GM19438 (cell line): Measurements from ENCODE around the gene TNRC6A.
"Not testable (repeated sequence)": the region's sequence is repeated elsewhere in the genome, so short reads cannot be mapped to it uniquely, and the experiment has no call there.

Experiments
- ATAC-seq: cut with Tn5 transposase; IDR thresholded peaks from one replicate; pipeline ENCODE4 v1.9.1; 2021; ENCODE audit warnings: low read depth; ENCODE audit not compliant: unreplicated experiment

The TNRC6A gene

GRCh38 chr16:24729243-24729950, at the start of gene TNRC6A:
Gene TNRC6A, plus strand, starts transcription at chr16:24729651. Its CDS starts 191 bp downstream, at chr16:24729842.
- peak; percentile 93 for ATAC-seq

- no peak for ATAC-seq
Observed at GRCh38 chr16:24681793-24682192, 47.7 kb upstream of the TNRC6A start.

GRCh38 chr16:24683250-24683649, 46.2 kb upstream of the TNRC6A start:
- no peak for ATAC-seq

GRCh38 chr16:24683847-24684493, 45.5 kb upstream of the TNRC6A start:
- ATAC-seq: no peak

GRCh38 chr16:24685539-24686432, 43.7 kb upstream of the TNRC6A start:
- ATAC-seq: no peak

GRCh38 chr16:24686678-24687077, 42.8 kb upstream of the TNRC6A start:
- ATAC-seq: no peak

GRCh38 chr16:24688359-24688758, 41.1 kb upstream of the TNRC6A start:
- no peak for ATAC-seq

- no peak for ATAC-seq
Observed at GRCh38 chr16:24689128-24689527, 40.3 kb upstream of the TNRC6A start.

GRCh38 chr16:24692854-24693253, 36.6 kb upstream of the TNRC6A start:
- no peak for ATAC-seq

- no peak for ATAC-seq
Observed at GRCh38 chr16:24694931-24695330, 34.5 kb upstream of the TNRC6A start.

GRCh38 chr16:24696699-24697098, 32.8 kb upstream of the TNRC6A start:
- no peak for ATAC-seq

GRCh38 chr16:24698308-24698707, 31.1 kb upstream of the TNRC6A start:
- ATAC-seq: no peak

GRCh38 chr16:24699151-24699723, 30.2 kb upstream of the TNRC6A start:
- no peak for ATAC-seq

- no peak for ATAC-seq
Observed at GRCh38 chr16:24700549-24701392, 28.7 kb upstream of the TNRC6A start.

- ATAC-seq: no peak
Observed at GRCh38 chr16:24701521-24701951, 27.9 kb upstream of the TNRC6A start.

- not testable (repeated sequence) for ATAC-seq
Observed at GRCh38 chr16:24707760-24708159, 21.7 kb upstream of the TNRC6A start.

- ATAC-seq: no peak
Observed at GRCh38 chr16:24713379-24713778, 16.1 kb upstream of the TNRC6A start.

- no peak for ATAC-seq
Observed at GRCh38 chr16:24717411-24717810, 12.0 kb upstream of the TNRC6A start.

GRCh38 chr16:24718967-24719521, 10.4 kb upstream of the TNRC6A start:
- no peak for ATAC-seq

GRCh38 chr16:24721830-24722238, 7.6 kb upstream of the TNRC6A start:
- ATAC-seq: no peak
